ENCODE data around the gene SLC35E2B.
"Not testable (repeated sequence)": the region's sequence is repeated elsewhere in the genome, so short reads cannot be mapped to it uniquely, and the experiment has no call there.

The SLC35E2B gene

GRCh38 chr1:1671365-1672119 is 21.1 kb downstream of the SLC35E2B start:
- in situ Hi-C loops (cut with HindIII; ENCODE audit: low pct_unique_long_range_greater_than_20kb, low sequenced_read_pairs), result no loop called here
- TF ChIP-seq JUND (IDR thresholded peaks at IDR 0.05; ENCODE audit: low read depth), result no peak
- no peak for DNase-seq (ENCODE audit: low read depth in 1 of 2, low spot score in 1 of 2)

DNA sequence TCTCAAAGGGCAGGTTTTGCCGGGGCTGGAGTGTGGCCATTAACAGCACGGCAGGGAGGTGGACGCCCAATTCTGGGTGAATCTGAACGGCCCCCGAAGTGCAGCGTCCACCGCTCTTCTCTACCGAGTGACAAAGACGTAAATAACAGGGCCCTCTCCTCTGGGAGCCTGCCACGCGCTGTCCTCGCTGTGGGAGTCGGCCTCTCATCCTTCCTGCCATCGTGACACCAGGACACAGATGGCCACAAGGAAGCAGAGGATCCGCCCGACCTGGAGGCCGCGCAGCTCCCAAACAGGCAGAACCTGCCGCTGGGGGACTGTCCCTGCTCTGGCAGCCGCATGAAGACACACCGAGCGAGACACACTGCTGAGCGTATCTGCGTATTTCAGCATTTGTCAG is 21.7 kb downstream of the SLC35E2B start:
- DNase-seq (ENCODE audit: low read depth in 1 of 2, low spot score in 1 of 2), result no peak
- in situ Hi-C loops (cut with HindIII; ENCODE audit: low pct_unique_long_range_greater_than_20kb, low sequenced_read_pairs), result no loop called here
- TF ChIP-seq JUND (IDR thresholded peaks at IDR 0.05; ENCODE audit: low read depth), result no peak

- no peak for TF ChIP-seq JUND (IDR thresholded peaks at IDR 0.05; ENCODE audit: low read depth)
- in situ Hi-C loops (cut with HindIII; ENCODE audit: low pct_unique_long_range_greater_than_20kb, low sequenced_read_pairs), result no loop called here
- no peak for DNase-seq (ENCODE audit: low read depth in 1 of 2, low spot score in 1 of 2)
Observed at GRCh38 chr1:1669468-1670440, 22.8 kb downstream of the SLC35E2B start.

DNA sequence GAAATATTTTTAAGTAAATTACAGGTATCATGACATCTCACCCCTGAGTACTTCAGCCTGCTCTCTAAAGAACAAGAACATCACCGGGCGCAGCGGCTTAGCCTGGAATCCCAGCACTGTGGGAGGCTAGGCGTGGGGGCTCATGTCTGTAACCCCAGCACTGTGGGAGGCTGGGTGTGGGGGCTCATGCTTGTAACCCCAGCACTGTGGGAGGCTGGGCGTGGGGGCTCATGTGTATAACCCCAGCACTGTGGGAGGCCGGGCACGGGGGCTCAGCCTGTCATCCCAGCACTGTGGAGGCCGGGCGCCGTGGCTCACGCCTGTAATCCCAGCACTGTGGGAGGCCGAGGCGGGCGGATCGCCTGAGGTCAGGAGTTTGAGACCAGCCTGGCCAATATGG is 26.1 kb downstream of the SLC35E2B start:
- in situ Hi-C loops (cut with HindIII; ENCODE audit: low pct_unique_long_range_greater_than_20kb, low sequenced_read_pairs), result no loop called here
- no peak for TF ChIP-seq JUND (IDR thresholded peaks at IDR 0.05; ENCODE audit: low read depth)
- no peak for DNase-seq (ENCODE audit: low read depth in 1 of 2, low spot score in 1 of 2)

- in situ Hi-C loops (cut with HindIII; ENCODE audit: low pct_unique_long_range_greater_than_20kb, low sequenced_read_pairs), result no loop called here
- no peak for TF ChIP-seq JUND (IDR thresholded peaks at IDR 0.05; ENCODE audit: low read depth)
- DNase-seq (ENCODE audit: low read depth in 1 of 2, low spot score in 1 of 2), result no peak
Observed at GRCh38 chr1:1665815-1666251, 26.8 kb downstream of the SLC35E2B start.

DNA sequence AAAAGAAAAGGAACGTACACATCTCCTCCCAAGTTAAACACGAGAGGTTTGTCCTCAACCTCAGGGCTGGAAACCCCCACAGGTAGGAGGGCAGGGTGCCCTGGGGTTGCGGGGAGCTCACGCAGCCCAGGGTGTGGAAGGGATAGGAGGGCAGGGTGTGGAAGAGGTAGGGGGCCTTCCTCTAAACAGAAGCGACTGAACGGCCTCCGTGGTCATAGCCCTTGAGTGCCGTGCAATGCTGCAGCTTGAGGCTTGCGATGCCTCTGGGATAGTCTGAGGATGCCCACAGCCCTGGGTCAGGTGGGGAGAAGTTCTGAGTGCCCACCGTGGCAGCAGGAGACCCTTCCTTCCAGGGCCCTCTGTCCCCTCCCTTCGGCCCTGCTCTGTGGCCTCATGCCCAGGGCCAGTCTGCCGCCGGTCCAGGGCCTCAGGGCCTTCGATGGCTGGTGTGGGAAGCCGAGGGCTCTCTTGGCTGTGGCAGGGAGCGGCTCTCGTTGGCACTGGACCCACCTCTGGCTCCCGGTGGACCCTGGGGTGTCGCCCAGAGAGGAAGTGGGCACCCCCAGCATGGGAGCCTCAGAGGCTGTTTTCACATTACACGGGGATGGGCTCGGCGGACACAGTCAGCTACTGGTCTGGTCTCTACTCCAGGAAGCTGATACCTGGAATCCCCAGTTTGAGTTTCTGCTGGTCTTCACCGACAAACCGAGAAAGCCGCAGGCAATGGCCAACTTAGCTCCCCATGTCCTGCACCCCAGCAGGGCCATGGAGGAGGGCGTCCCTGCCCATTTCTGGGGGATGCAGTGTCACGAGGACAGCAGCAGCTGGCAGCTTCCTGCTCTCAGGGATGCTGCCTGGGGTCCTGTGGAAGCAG is 27.4 kb downstream of the SLC35E2B start:
- in situ Hi-C loops (cut with HindIII; ENCODE audit: low pct_unique_long_range_greater_than_20kb, low sequenced_read_pairs), result no loop called here
- DNase-seq (ENCODE audit: low read depth in 1 of 2, low spot score in 1 of 2), result no peak
- TF ChIP-seq JUND (IDR thresholded peaks at IDR 0.05; ENCODE audit: low read depth), result no peak

GRCh38 chr1:1664318-1664717 is 28.3 kb downstream of the SLC35E2B start:
- in situ Hi-C loops (cut with HindIII; ENCODE audit: low pct_unique_long_range_greater_than_20kb, low sequenced_read_pairs); DNase-seq (ENCODE audit: low read depth in 1 of 2, low spot score in 1 of 2): not testable (repeated sequence)

GRCh38 chr1:1662830-1663560 is 29.6 kb downstream of the SLC35E2B start:
- DNase-seq (ENCODE audit: low read depth in 1 of 2, low spot score in 1 of 2); in situ Hi-C loops (cut with HindIII; ENCODE audit: low pct_unique_long_range_greater_than_20kb, low sequenced_read_pairs): not testable (repeated sequence)

DNA sequence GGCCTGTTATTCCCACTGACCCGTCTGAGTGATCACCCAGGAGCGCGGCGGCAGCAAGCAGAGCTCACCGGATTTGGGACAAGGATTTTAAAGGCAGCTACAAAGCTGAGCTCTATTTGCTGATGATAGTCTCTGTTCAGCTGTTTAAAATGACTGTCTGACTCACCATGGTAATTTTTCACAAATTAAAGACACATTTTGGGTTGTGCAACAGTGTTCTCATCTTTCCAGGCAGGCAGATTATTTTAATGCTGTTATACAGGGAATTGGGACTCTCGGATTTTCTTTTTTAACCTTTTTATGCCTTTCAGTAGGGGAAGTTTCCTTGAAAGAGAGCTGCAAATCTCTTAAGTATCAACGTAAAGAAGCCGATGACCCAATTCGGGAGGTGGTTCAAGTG is 30.2 kb downstream of the SLC35E2B start:
- DNase-seq (ENCODE audit: low read depth in 1 of 2, low spot score in 1 of 2); in situ Hi-C loops (cut with HindIII; ENCODE audit: low pct_unique_long_range_greater_than_20kb, low sequenced_read_pairs): not testable (repeated sequence)

DNA sequence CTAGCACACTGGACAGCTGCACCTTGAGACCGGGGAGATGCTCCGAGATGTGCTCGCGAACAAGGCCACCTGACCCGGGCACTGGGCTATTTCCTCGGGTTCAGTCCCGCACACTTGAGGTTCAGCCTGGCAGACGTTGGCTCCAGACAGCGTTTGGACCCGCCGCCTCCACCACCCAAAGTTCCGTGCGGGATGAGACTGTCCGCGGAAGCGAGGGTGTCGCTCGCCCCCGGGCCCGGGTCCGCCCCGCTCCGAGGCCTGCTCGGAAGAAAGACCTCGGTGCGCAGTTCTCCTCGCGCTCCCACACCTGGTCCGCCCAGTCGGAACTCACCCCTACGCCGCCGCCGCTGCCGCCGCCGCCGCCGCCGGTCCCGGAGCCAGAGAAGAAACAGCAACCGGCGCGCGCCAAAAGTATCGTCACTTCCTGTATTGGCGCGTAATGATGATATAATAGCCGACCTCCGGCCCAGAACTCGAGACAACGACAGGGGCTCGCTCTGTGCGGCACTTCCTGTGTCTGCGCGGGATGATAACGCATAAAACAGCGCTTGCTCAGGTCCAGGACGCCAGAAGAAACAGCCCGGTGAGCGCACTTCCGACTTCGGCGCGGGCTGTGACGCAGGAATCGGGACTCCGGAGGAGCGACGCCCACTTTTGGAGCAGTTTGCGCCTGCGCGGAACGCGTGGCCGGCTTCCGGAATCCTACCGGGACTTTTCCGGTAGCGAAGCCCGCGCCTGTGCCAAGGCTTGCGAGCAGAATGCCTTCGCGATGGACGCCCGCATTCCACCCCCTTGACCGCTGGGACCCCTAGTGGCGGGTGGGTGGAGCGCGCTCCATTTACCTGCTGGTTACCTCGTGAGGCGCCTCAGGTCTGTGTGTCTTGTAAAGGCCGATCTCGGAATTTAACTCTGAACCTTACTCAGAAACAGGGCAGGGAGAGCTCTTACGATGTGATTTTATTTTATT is 33.7 kb downstream of the SLC35E2B start, which contains the start of gene CDK11B:
TSS of gene CDK11B (minus strand) at position 422 of the 967 bp plus-strand sequence. CDS start 1,519 bp downstream, outside the sequence.
- in situ Hi-C loops (cut with HindIII; ENCODE audit: low pct_unique_long_range_greater_than_20kb, low sequenced_read_pairs), result not testable (repeated sequence)
- peak; percentile 87 to 98 for DNase-seq (ENCODE audit: low read depth in 1 of 2, low spot score in 1 of 2)

GRCh38 chr1:1648265-1648664 is 44.3 kb downstream of the SLC35E2B start:
- in situ Hi-C loops (cut with HindIII; ENCODE audit: low pct_unique_long_range_greater_than_20kb, low sequenced_read_pairs); DNase-seq (ENCODE audit: low read depth in 1 of 2, low spot score in 1 of 2): not testable (repeated sequence)

DNA sequence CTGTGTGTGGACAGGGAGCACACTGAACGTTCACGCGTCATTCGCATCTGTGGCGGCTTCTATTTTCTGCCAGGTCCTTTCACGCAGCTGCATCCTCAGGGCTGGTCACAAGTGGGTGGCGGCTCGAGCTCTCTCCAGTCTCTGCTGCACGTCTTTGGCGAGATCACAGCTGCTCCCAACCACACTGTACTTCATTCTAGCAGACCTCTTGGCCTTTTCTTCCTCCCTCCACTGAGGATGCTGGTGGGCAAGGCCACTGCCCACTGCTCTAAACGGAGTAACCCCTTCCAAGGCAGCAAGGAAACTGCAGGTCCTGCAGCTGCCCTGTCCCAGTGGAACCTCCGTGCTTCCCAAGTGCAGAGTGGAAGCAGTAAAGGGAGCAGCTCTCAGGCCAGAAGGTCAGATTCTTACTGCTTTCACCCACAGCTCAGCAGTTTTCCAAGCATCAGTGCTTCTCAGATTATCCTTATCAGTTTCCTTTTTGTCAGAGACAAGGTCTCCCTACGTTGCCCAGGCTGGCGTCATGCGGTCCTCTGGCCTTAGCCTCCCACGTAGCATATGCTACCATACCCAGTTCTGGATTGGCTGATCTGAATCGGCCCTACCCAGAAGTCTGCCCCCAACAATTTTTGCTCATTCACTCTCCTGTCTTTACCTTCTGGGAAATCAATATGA is 44.9 kb downstream of the SLC35E2B start:
- in situ Hi-C loops (cut with HindIII; ENCODE audit: low pct_unique_long_range_greater_than_20kb, low sequenced_read_pairs), result not testable (repeated sequence)

GRCh38 chr1:1646326-1646725 is 46.3 kb downstream of the SLC35E2B start:
- in situ Hi-C loops (cut with HindIII; ENCODE audit: low pct_unique_long_range_greater_than_20kb, low sequenced_read_pairs); DNase-seq (ENCODE audit: low read depth in 1 of 2, low spot score in 1 of 2): not testable (repeated sequence)

More for the DNA sequence above, 44.9 kb downstream of the SLC35E2B start:
- not testable (repeated sequence) for DNase-seq (ENCODE audit: low read depth in 1 of 2, low spot score in 1 of 2)

DNA sequence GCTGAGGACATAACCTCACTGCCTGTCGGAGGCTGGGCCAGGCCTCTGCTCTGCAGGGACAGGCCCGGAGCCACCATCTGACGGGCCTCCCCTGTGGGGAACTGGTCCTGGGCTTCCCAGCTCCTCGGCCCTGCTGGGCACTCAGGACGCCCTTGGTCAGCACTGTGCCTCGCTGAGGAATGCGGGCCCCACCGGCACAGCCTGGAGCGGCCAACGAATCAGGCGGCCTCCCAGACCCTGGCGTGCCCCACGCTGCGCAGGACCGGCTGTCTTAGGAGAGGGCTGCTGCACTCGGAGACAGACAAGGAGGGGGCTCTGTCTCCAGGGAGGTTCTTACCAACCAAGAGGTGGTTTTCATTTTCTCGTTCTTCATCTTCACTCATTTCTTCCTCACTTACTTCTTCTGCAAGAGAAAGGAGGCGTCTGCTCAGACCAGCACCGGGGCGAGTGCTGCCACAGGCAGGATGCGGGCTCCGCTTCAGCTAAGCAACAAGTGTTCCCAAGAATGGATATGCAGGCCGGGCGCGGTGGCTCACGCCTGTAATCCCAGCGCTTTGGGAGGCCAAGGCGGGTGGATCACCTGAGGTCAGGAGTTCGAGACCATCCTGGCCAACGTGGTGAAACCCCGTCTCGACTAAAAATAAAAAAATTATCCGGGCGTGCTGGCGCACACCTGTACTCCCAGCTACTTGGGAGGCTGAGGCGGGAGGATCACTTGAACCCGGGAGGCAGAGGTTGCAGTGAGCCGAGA is 51.7 kb downstream of the SLC35E2B start:
- in situ Hi-C loops (cut with HindIII; ENCODE audit: low pct_unique_long_range_greater_than_20kb, low sequenced_read_pairs); DNase-seq (ENCODE audit: low read depth in 1 of 2, low spot score in 1 of 2): not testable (repeated sequence)

All from T47D (cell line).